Measurements from ENCODE around the gene NOC4L. TPM values are rescaled to one million over a fixed set of nuclear protein-coding genes. Genes with fewer than 3 reads are reported as not detected.
A peak's percentile ranks its signal among the peaks of the same experiment; 100 is the strongest.

The NOC4L gene
- total and polyA plus RNA-seq, 4 experiments from 2014 or later: 13.9 to 26.0 (median 17.7) TPM

GRCh38 chr12:132103542-132104308 is 40.5 kb upstream of the NOC4L start:
- Mint-ChIP-seq H3K27me3 (no peaks in the 10 kb centered on the region), H3K4me3 (no peak overlapping the region), H3K27ac (no peak overlapping the region), H3K9me3 (no peaks in the 10 kb centered on the region), H3K4me1 (peaks cover 0 to 2% (median 0%) of the 10 kb centered on the region in 4 donors), H3K36me3 (peaks cover 13 to 22% of the 10 kb centered on the region in 2 donors)
- CTCF ChIA-PET (ENCODE audit: partially characterized antibody): no interaction called here
- Histone ChIP-seq H3K36me3 (ENCODE audit: insufficient read depth, low read length) (peaks cover 8% of the 10 kb centered on the region), H3K27me3 (ENCODE audit: insufficient read depth, low read length) (no peaks in the 10 kb centered on the region), H3K4me3 (ENCODE audit: low read length in 2 of 2) (no peak overlapping the region), H3K4me1 (ENCODE audit: insufficient read depth, low read length) (no peaks in the 10 kb centered on the region), H3K9me3 (ENCODE audit: control insufficient read depth in 1 of 2, low read length in 2 of 2) (no peaks in the 10 kb centered on the region), H3K27ac (ENCODE audit: low read depth, low read length) (no peak overlapping the region)
- POLR2A ChIA-PET (ENCODE audit: partially characterized antibody): interaction anchor here (0.5 kb wide), 1 partner anchor 19 kb away, joined by 3 read pairs; no protein-coding TSS in a partner anchor
- DNase-seq: no peak
- intact Hi-C loops (cut with micrococcal nuclease): no loop called here

- Histone ChIP-seq H3K9me3 (ENCODE audit: control insufficient read depth in 1 of 2, low read length in 2 of 2) (no peaks in the 10 kb centered on the region), H3K27ac (ENCODE audit: low read depth, low read length) (no peak overlapping the region), H3K36me3 (ENCODE audit: insufficient read depth, low read length) (peaks cover 9% of the 10 kb centered on the region), H3K4me3 (ENCODE audit: low read length in 2 of 2) (no peak overlapping the region), H3K4me1 (ENCODE audit: insufficient read depth, low read length) (no peaks in the 10 kb centered on the region), H3K27me3 (ENCODE audit: insufficient read depth, low read length) (no peaks in the 10 kb centered on the region)
- no peak for DNase-seq
- ChIA-PET POLR2A (ENCODE audit: partially characterized antibody) (no interaction called here), CTCF (ENCODE audit: partially characterized antibody) (no interaction called here)
- Mint-ChIP-seq H3K27me3 (no peaks in the 10 kb centered on the region), H3K27ac (no peak overlapping the region), H3K36me3 (peaks cover 11 to 28% of the 10 kb centered on the region in 2 donors), H3K4me1 (peaks cover 0 to 2% (median 0%) of the 10 kb centered on the region in 4 donors), H3K9me3 (no peaks in the 10 kb centered on the region), H3K4me3 (no peak overlapping the region)
- intact Hi-C loops (cut with micrococcal nuclease): no loop called here
Observed at GRCh38 chr12:132105467-132105866, 38.8 kb upstream of the NOC4L start.

- no peak for DNase-seq
- ChIA-PET POLR2A (ENCODE audit: partially characterized antibody) (no interaction called here), CTCF (ENCODE audit: partially characterized antibody) (no interaction called here)
- peaks cover 13% of the 10 kb centered on the region for H3K36me3 ChIP-seq (ENCODE audit: insufficient read depth, low read length)
- H3K27me3 ChIP-seq (ENCODE audit: insufficient read depth, low read length): no peaks in the 10 kb centered on the region
- Mint-ChIP-seq H3K36me3 (peaks cover 18 to 34% of the 10 kb centered on the region in 2 donors), H3K4me3 (no peak overlapping the region), H3K27me3 (no peaks in the 10 kb centered on the region), H3K9me3 (no peaks in the 10 kb centered on the region), H3K27ac (no peak overlapping the region), H3K4me1 (peaks cover 0 to 2% (median 0%) of the 10 kb centered on the region in 4 donors)
- H3K4me1 ChIP-seq (ENCODE audit: insufficient read depth, low read length): no peaks in the 10 kb centered on the region
- H3K4me3 ChIP-seq (ENCODE audit: low read length in 2 of 2): no peak overlapping the region
- H3K9me3 ChIP-seq (ENCODE audit: control insufficient read depth in 1 of 2, low read length in 2 of 2): no peaks in the 10 kb centered on the region
- intact Hi-C loops (cut with micrococcal nuclease): no loop called here
- H3K27ac ChIP-seq (ENCODE audit: low read depth, low read length): no peak overlapping the region
Observed at GRCh38 chr12:132106921-132107320, 37.3 kb upstream of the NOC4L start.

- CTCF ChIA-PET (ENCODE audit: partially characterized antibody): interaction anchor here (0.7 kb wide), 1 partner anchor 453 kb away, joined by 3 read pairs; no protein-coding TSS in a partner anchor
- intact Hi-C loops (cut with micrococcal nuclease): no loop called here
- Histone ChIP-seq H3K4me1 (ENCODE audit: insufficient read depth, low read length) (no peaks in the 10 kb centered on the region), H3K27me3 (ENCODE audit: insufficient read depth, low read length) (no peaks in the 10 kb centered on the region), H3K4me3 (ENCODE audit: low read length in 2 of 2) (no peak overlapping the region), H3K9me3 (ENCODE audit: control insufficient read depth in 1 of 2, low read length in 2 of 2) (no peaks in the 10 kb centered on the region), H3K36me3 (ENCODE audit: insufficient read depth, low read length) (peaks cover 13% of the 10 kb centered on the region), H3K27ac (ENCODE audit: low read depth, low read length) (no peak overlapping the region)
- no peak for DNase-seq
- POLR2A ChIA-PET (ENCODE audit: partially characterized antibody): no interaction called here
- Mint-ChIP-seq H3K27me3 (no peaks in the 10 kb centered on the region), H3K9me3 (no peaks in the 10 kb centered on the region), H3K36me3 (peaks cover 18 to 37% of the 10 kb centered on the region in 2 donors), H3K4me1 (peaks cover 0 to 2% (median 0%) of the 10 kb centered on the region in 4 donors), H3K27ac (peak overlapping the region in 1 of 7 donors; percentile 59), H3K4me3 (no peak overlapping the region)
Observed at GRCh38 chr12:132108211-132108832, 35.9 kb upstream of the NOC4L start.

GRCh38 chr12:132109741-132110140 is 34.5 kb upstream of the NOC4L start:
- H3K27me3 ChIP-seq (ENCODE audit: insufficient read depth, low read length): no peaks in the 10 kb centered on the region
- Mint-ChIP-seq H3K36me3 (peaks cover 21 to 46% of the 10 kb centered on the region in 2 donors), H3K9me3 (no peaks in the 10 kb centered on the region), H3K4me3 (no peak overlapping the region), H3K27me3 (no peaks in the 10 kb centered on the region), H3K4me1 (peaks cover 0 to 2% (median 0%) of the 10 kb centered on the region in 4 donors), H3K27ac (peak overlapping the region in 1 of 7 donors; percentile 79)
- POLR2A ChIA-PET (ENCODE audit: partially characterized antibody): no interaction called here
- no peak overlapping the region for H3K4me3 ChIP-seq (ENCODE audit: low read length in 2 of 2)
- peaks cover 18% of the 10 kb centered on the region for H3K36me3 ChIP-seq (ENCODE audit: insufficient read depth, low read length)
- H3K9me3 ChIP-seq (ENCODE audit: control insufficient read depth in 1 of 2, low read length in 2 of 2): no peaks in the 10 kb centered on the region
- no peak for DNase-seq
- CTCF ChIA-PET (ENCODE audit: partially characterized antibody): no interaction called here
- intact Hi-C loops (cut with micrococcal nuclease): no loop called here
- no peak overlapping the region for H3K27ac ChIP-seq (ENCODE audit: low read depth, low read length)
- H3K4me1 ChIP-seq (ENCODE audit: insufficient read depth, low read length): no peaks in the 10 kb centered on the region

- H3K4me3 ChIP-seq (ENCODE audit: low read length in 2 of 2): no peak overlapping the region
- H3K27me3 ChIP-seq (ENCODE audit: insufficient read depth, low read length): no peaks in the 10 kb centered on the region
- H3K27ac ChIP-seq (ENCODE audit: low read depth, low read length): no peak overlapping the region
- Mint-ChIP-seq H3K9me3 (no peaks in the 10 kb centered on the region), H3K36me3 (peaks cover 17 to 47% of the 10 kb centered on the region in 2 donors), H3K4me3 (no peak overlapping the region), H3K27me3 (no peaks in the 10 kb centered on the region), H3K4me1 (no peaks in the 10 kb centered on the region), H3K27ac (no peak overlapping the region)
- ChIA-PET CTCF (ENCODE audit: partially characterized antibody) (no interaction called here), POLR2A (ENCODE audit: partially characterized antibody) (no interaction called here)
- peaks cover 21% of the 10 kb centered on the region for H3K36me3 ChIP-seq (ENCODE audit: insufficient read depth, low read length)
- intact Hi-C loops (cut with micrococcal nuclease): no loop called here
- no peaks in the 10 kb centered on the region for H3K9me3 ChIP-seq (ENCODE audit: control insufficient read depth in 1 of 2, low read length in 2 of 2)
- no peak for DNase-seq
- H3K4me1 ChIP-seq (ENCODE audit: insufficient read depth, low read length): no peaks in the 10 kb centered on the region
Observed at GRCh38 chr12:132110677-132111076, 33.6 kb upstream of the NOC4L start.

GRCh38 chr12:132111654-132112304 is 32.5 kb upstream of the NOC4L start:
- intact Hi-C loops (cut with micrococcal nuclease): no loop called here
- Mint-ChIP-seq H3K27me3 (no peaks in the 10 kb centered on the region), H3K4me1 (no peaks in the 10 kb centered on the region), H3K27ac (peak overlapping the region in 1 of 7 donors; percentile 39), H3K9me3 (no peaks in the 10 kb centered on the region), H3K36me3 (peaks cover 17 to 51% of the 10 kb centered on the region in 2 donors), H3K4me3 (no peak overlapping the region)
- Histone ChIP-seq H3K36me3 (ENCODE audit: insufficient read depth, low read length) (peaks cover 18% of the 10 kb centered on the region), H3K4me1 (ENCODE audit: insufficient read depth, low read length) (no peaks in the 10 kb centered on the region), H3K9me3 (ENCODE audit: control insufficient read depth in 1 of 2, low read length in 2 of 2) (no peaks in the 10 kb centered on the region), H3K4me3 (ENCODE audit: low read length in 2 of 2) (no peak overlapping the region), H3K27ac (ENCODE audit: low read depth, low read length) (no peak overlapping the region), H3K27me3 (ENCODE audit: insufficient read depth, low read length) (no peaks in the 10 kb centered on the region)
- ChIA-PET POLR2A (ENCODE audit: partially characterized antibody) (no interaction called here), CTCF (ENCODE audit: partially characterized antibody) (no interaction called here)
- DNase-seq: no peak

Measured in CD4-positive, alpha-beta memory T cell (primary cell).